Astrocyte (in vitro differentiated cells and primary cell): ENCODE data around the gene FHIP2A. TPM values are rescaled to one million over a fixed set of nuclear protein-coding genes. Genes with fewer than 3 reads are reported as not detected.

Experiments
- DNase-seq: peaks from one replicate; pipeline ENCODE4 v3.0.0-alpha.2; 2010; ENCODE audit warnings: low read depth
- FAIRE-seq: peaks from 2 replicates; lab custom pipeline; 2011; peaks lifted over from hg19 to GRCh38; lab: Jason Lieb, UNC
- H2AFZ ChIP-seq: 2 replicates; pipeline ENCODE4 v1.6.0; 2012; ENCODE audit warnings: low read depth, low read length, inconsistent platforms
- H3K27ac ChIP-seq: 2 replicates; pipeline ENCODE4 v1.5.1; 2011; ENCODE audit warnings: low read depth, low read length, inconsistent platforms
- H3K27me3 ChIP-seq: 2 replicates; pipeline ENCODE4 v1.6.0; 2011; ENCODE audit warnings: low read length, inconsistent platforms; ENCODE audit not compliant: insufficient read depth
- H3K36me3 ChIP-seq: 2 replicates; pipeline ENCODE4 v1.5.1; 2011; ENCODE audit warnings: low read length, inconsistent platforms; ENCODE audit not compliant: insufficient read depth
- H3K4me1 ChIP-seq: 2 replicates; pipeline ENCODE4 v1.5.1; 2011; ENCODE audit warnings: low read length, inconsistent platforms; ENCODE audit not compliant: insufficient read depth
- H3K4me2 ChIP-seq: 2 replicates; pipeline ENCODE4 v1.6.0; 2012; ENCODE audit warnings: low read length, inconsistent platforms
- H3K4me3 ChIP-seq: 2 replicates; pipeline ENCODE4 v1.5.1; 2011; ENCODE audit warnings: low read depth, mild to moderate bottlenecking, low read length, inconsistent platforms; ENCODE audit not compliant: insufficient read depth
- H3K79me2 ChIP-seq: 2 replicates; pipeline ENCODE4 v1.6.0; 2012; ENCODE audit warnings: mild to moderate bottlenecking, low read length, inconsistent platforms; ENCODE audit not compliant: insufficient read depth
- H3K9ac ChIP-seq: 2 replicates; pipeline ENCODE4 v1.6.0; 2012; ENCODE audit warnings: mild to moderate bottlenecking, low read length, inconsistent platforms
- H3K9me3 ChIP-seq: 2 replicates; pipeline ENCODE4 v1.5.1; 2012; ENCODE audit warnings: low read depth, mild to moderate bottlenecking, low read length, inconsistent platforms; ENCODE audit not compliant: insufficient read depth
- H4K20me1 ChIP-seq: 2 replicates; pipeline ENCODE4 v1.6.0; 2012; ENCODE audit warnings: low read length, inconsistent platforms; ENCODE audit not compliant: insufficient read depth
- H3K27ac Mint-ChIP-seq: one replicate; pipeline ENCODE4 v1.8.0; 2021; ENCODE audit warnings: mild to moderate bottlenecking, mixed read lengths; ENCODE audit not compliant: unreplicated experiment
- H3K27me3 Mint-ChIP-seq: one replicate; pipeline ENCODE4 v1.8.0; 2021; ENCODE audit warnings: low read depth, mixed read lengths; ENCODE audit not compliant: unreplicated experiment
- H3K36me3 Mint-ChIP-seq: one replicate; pipeline ENCODE4 v1.8.0; 2021; ENCODE audit warnings: low read depth, mixed read lengths; ENCODE audit not compliant: unreplicated experiment
- H3K4me1 Mint-ChIP-seq: one replicate; pipeline ENCODE4 v1.8.0; 2021; ENCODE audit warnings: low read depth, mixed read lengths; ENCODE audit not compliant: unreplicated experiment
- H3K4me3 Mint-ChIP-seq: one replicate; pipeline ENCODE4 v1.8.0; 2021; ENCODE audit warnings: mild to moderate bottlenecking, moderate library complexity, mixed read lengths; ENCODE audit not compliant: unreplicated experiment
- H3K9me3 Mint-ChIP-seq: one replicate; pipeline ENCODE4 v1.8.0; 2021; ENCODE audit warnings: mild to moderate bottlenecking, mixed read lengths; ENCODE audit not compliant: unreplicated experiment
- CTCF ChIP-seq: IDR thresholded peaks from 2 replicates; pipeline ENCODE4 v1.5.1; 2011; ENCODE audit warnings: low read depth, mild to moderate bottlenecking, inconsistent platforms, low read length, moderate library complexity; ENCODE audit not compliant: insufficient read depth
- EZH2 ChIP-seq: IDR thresholded peaks from 2 replicates; pipeline ENCODE4 v1.6.1; 2012; ENCODE audit warnings: mild to moderate bottlenecking, low read length, inconsistent platforms; ENCODE audit not compliant: insufficient read depth
- total RNA-seq: library from RNA; stranded (reverse); gene quantifications from 2 replicates; pipeline ENCODE4 v1.2.1, GENCODE V29; 2021

FHIP2A gene
- total RNA-seq, 1 donor from 2014 or later: 38.2 TPM

- Histone ChIP-seq H2AFZ (no peak overlapping the region), H3K4me3 (peak overlapping the region; percentile 25), H3K36me3 (no peaks in the 10 kb centered on the region), H3K27me3 (no peaks in the 10 kb centered on the region), H3K79me2 (peaks cover 71% of the 10 kb centered on the region), H3K27ac (peak overlapping the region; percentile 97), H3K9ac (peak overlapping the region; percentile 70), H4K20me1 (no peaks in the 10 kb centered on the region), H3K9me3 (no peaks in the 10 kb centered on the region), H3K4me1 (peaks cover 31% of the 10 kb centered on the region), H3K4me2 (peak overlapping the region; percentile 88)
- Mint-ChIP-seq H3K36me3 (peaks cover 3% of the 10 kb centered on the region), H3K9me3 (no peaks in the 10 kb centered on the region), H3K4me3 (peak overlapping the region; percentile 69), H3K4me1 (peaks cover 24% of the 10 kb centered on the region), H3K27me3 (no peaks in the 10 kb centered on the region), H3K27ac (no peak overlapping the region)
- no peak for TF ChIP-seq EZH2
- no peak for TF ChIP-seq CTCF
- DNase-seq (peak; percentile 53), FAIRE-seq (no peak)
Observed at GRCh38 chr10:114824391-114824790, 2.8 kb downstream of the FHIP2A start.

DNA sequence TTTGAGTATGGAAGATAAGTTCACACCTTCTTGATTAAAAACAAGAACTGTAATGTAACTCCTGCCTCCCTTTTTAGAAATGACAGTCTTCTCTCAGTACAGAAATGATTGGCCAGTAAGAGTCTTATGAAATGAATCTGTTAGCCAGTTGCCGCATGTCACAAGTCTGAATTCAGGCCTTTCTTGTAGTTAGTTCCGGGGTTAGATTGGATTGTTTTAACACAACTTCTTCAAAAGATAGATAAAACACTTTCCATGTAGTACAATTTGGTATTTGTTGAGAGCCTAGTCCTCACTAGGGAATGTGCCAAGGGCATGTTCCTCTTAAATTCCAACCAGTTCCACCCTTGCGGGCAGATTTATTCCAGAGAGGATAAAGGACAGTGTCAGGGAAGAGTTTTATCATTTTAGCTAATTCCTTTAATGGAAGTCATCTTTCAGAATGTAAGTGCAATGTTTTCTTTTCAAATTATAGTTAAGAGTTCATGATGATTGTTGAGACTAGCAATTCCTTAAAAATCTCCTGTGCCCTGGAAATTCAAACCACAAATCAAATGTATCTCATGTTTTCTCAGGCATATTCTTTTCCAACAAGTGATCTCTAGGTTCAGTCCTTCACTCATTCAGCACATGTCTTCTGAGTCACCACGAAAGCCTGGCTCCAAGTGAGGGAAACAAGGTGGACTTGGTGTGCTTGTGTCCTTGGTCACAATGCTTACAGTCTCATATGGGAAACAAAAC is 4.1 kb downstream of the FHIP2A start:
- peak overlapping the region; percentile 97 for H3K27ac ChIP-seq
- H3K4me3 Mint-ChIP-seq: peak overlapping the region; percentile 67
- peaks cover 27% of the 10 kb centered on the region for H3K4me1 Mint-ChIP-seq
- no peak overlapping the region for H2AFZ ChIP-seq
- H4K20me1 ChIP-seq: peaks cover 1% of the 10 kb centered on the region
- peaks cover 7% of the 10 kb centered on the region for H3K36me3 Mint-ChIP-seq
- DNase-seq: peak; percentile 97
- H3K9me3 ChIP-seq: no peaks in the 10 kb centered on the region
- peaks cover under 1% of the 10 kb centered on the region for H3K36me3 ChIP-seq
- peak; percentile 95 for FAIRE-seq
- H3K4me2 ChIP-seq: peak overlapping the region; percentile 88
- H3K9me3 Mint-ChIP-seq: no peaks in the 10 kb centered on the region
- peak overlapping the region; percentile 43 for H3K27ac Mint-ChIP-seq
- peaks cover 78% of the 10 kb centered on the region for H3K79me2 ChIP-seq
- no peaks in the 10 kb centered on the region for H3K27me3 ChIP-seq
- H3K9ac ChIP-seq: peak overlapping the region; percentile 71
- H3K27me3 Mint-ChIP-seq: no peaks in the 10 kb centered on the region
- TF ChIP-seq CTCF: no peak
- no peak for TF ChIP-seq EZH2
- H3K4me3 ChIP-seq: peak overlapping the region; percentile 10
- peaks cover 33% of the 10 kb centered on the region for H3K4me1 ChIP-seq
